ENCODE results near the gene SPINT4.
"Not testable (repeated sequence)": the region's sequence is repeated elsewhere in the genome, so short reads cannot be mapped to it uniquely, and the experiment has no call there.

The SPINT4 gene

GRCh38 chr20:45722047-45722446 is at the start of gene SPINT4:
Gene SPINT4 (plus strand): TSS chr20:45722347. CDS start chr20:45722368, 21 bp downstream.
- DNase-seq = no peak

- no peak for DNase-seq
Observed at GRCh38 chr20:45672765-45673164, 49.4 kb upstream of the SPINT4 start.

- DNase-seq = no peak
Observed at GRCh38 chr20:45679650-45680049, 42.5 kb upstream of the SPINT4 start.

GRCh38 chr20:45685896-45686295 is 36.3 kb upstream of the SPINT4 start:
- peak; percentile 68 for DNase-seq

GRCh38 chr20:45693346-45693745 is 28.8 kb upstream of the SPINT4 start:
- not testable (repeated sequence) for DNase-seq

- no peak for DNase-seq
Observed at GRCh38 chr20:45695496-45695895, 26.7 kb upstream of the SPINT4 start.

GRCh38 chr20:45701104-45701503 is 21.0 kb upstream of the SPINT4 start:
- no peak for DNase-seq

- DNase-seq = no peak
Observed at GRCh38 chr20:45701873-45702272, 20.3 kb upstream of the SPINT4 start, which contains the start of gene WFDC13. Gene WFDC13 (plus strand): TSS chr20:45702038. CDS start chr20:45702124, 86 bp downstream.

GRCh38 chr20:45704969-45705637 is 17.0 kb upstream of the SPINT4 start, which contains the start of gene WFDC10B:
Gene WFDC10B (minus strand): TSS chr20:45705019. CDS start chr20:45685992, 19,027 bp downstream.
- no peak for DNase-seq

- DNase-seq = not testable (repeated sequence)
Observed at GRCh38 chr20:45716141-45716688, 5.9 kb upstream of the SPINT4 start.

GRCh38 chr20:45725134-45725533 is 3.0 kb downstream of the SPINT4 start:
- no peak for DNase-seq

- no peak for DNase-seq
Observed at GRCh38 chr20:45727044-45727443, 4.9 kb downstream of the SPINT4 start.

- no peak for DNase-seq
Observed at GRCh38 chr20:45732199-45732598, 10.1 kb downstream of the SPINT4 start.

- DNase-seq = no peak
Observed at GRCh38 chr20:45735552-45735951, 13.4 kb downstream of the SPINT4 start.

GRCh38 chr20:45735988-45736387 is 13.8 kb downstream of the SPINT4 start:
- DNase-seq = no peak

GRCh38 chr20:45742596-45742995 is 20.4 kb downstream of the SPINT4 start:
- no peak for DNase-seq

- no peak for DNase-seq
Observed at GRCh38 chr20:45745015-45745414, 22.9 kb downstream of the SPINT4 start.

GRCh38 chr20:45751721-45752120 is 29.6 kb downstream of the SPINT4 start:
- no peak for DNase-seq

GRCh38 chr20:45752746-45753145 is 30.6 kb downstream of the SPINT4 start:
- no peak for DNase-seq

- DNase-seq = no peak
Observed at GRCh38 chr20:45758096-45758495, 35.9 kb downstream of the SPINT4 start.

GRCh38 chr20:45759921-45760320 is 37.8 kb downstream of the SPINT4 start:
- not testable (repeated sequence) for DNase-seq

GRCh38 chr20:45761966-45762365 is 39.8 kb downstream of the SPINT4 start:
- not testable (repeated sequence) for DNase-seq

- not testable (repeated sequence) for DNase-seq
Observed at GRCh38 chr20:45764618-45765282, 42.6 kb downstream of the SPINT4 start.

GRCh38 chr20:45765307-45765875 is 43.2 kb downstream of the SPINT4 start:
- DNase-seq = no peak

Data from islet precursor cell (in vitro differentiated cells).